VCaP (cell line): ENCODE data around the gene AQP3.

ENCODE experiments used
- H3K27ac ChIP-seq: fragments of 450-650 bp; 2 replicates; pipeline ENCODE4 v1.5.1; 2017
- CTCF ChIP-seq: fragments of 450-650 bp; conservative IDR thresholded peaks from 2 replicates; pipeline ENCODE4 v1.5.1; 2017; ENCODE audit warnings: mild to moderate bottlenecking, moderate library complexity

Gene AQP3

GRCh38 chr9:33473643-33474352, 26.4 kb upstream of the AQP3 start, which contains the start of gene NOL6:
NOL6 (minus strand) TSS chr9:33473924; CDS start chr9:33473842, 82 bp downstream.
- TF ChIP-seq CTCF = no peak
- peak within 1 kb of the TSS; percentile 73 for H3K27ac ChIP-seq

GRCh38 chr9:33472881-33473615, 25.7 kb upstream of the AQP3 start:
- H3K27ac ChIP-seq = peak overlapping the region; percentile 73
- TF ChIP-seq CTCF = no peak

- no peak for TF ChIP-seq CTCF
- peak overlapping the region; percentile 73; the same call in 1 of the 2 replicates for H3K27ac ChIP-seq
Observed at GRCh38 chr9:33472171-33472880, 24.9 kb upstream of the AQP3 start.

GRCh38 chr9:33471361-33471760, 24.0 kb upstream of the AQP3 start:
- TF ChIP-seq CTCF = no peak
- H3K27ac ChIP-seq = no peak overlapping the region

- no peak overlapping the region for H3K27ac ChIP-seq
- TF ChIP-seq CTCF = no peak
Observed at GRCh38 chr9:33469891-33470290, 22.5 kb upstream of the AQP3 start.

- H3K27ac ChIP-seq = no peak overlapping the region
- TF ChIP-seq CTCF = no peak
Observed at GRCh38 chr9:33468797-33469621, 21.6 kb upstream of the AQP3 start.
